IPS-15b (cell line): ENCODE results near the gene TMEM107.
"Not testable (repeated sequence)": the region's sequence is repeated elsewhere in the genome, so short reads cannot be mapped to it uniquely, and the experiment has no call there.

ENCODE experiments used
- H3K27me3 ChIP-seq: one replicate; pipeline ENCODE4 v1.6.1; 2013; ENCODE audit warnings: low read length; ENCODE audit not compliant: control insufficient read depth, insufficient read depth
- H3K36me3 ChIP-seq: one replicate; pipeline ENCODE4 v1.6.1; 2013; ENCODE audit warnings: low read length; ENCODE audit not compliant: control insufficient read depth, insufficient read depth
- H3K4me1 ChIP-seq: one replicate; pipeline ENCODE4 v1.6.1; 2013; ENCODE audit warnings: mild to moderate bottlenecking, low read length; ENCODE audit not compliant: control insufficient read depth, insufficient read depth
- H3K4me3 ChIP-seq: one replicate; pipeline ENCODE4 v1.5.1; 2013; ENCODE audit warnings: low read depth, low read length
- H3K9ac ChIP-seq: one replicate; pipeline ENCODE4 v1.6.1; 2013; ENCODE audit warnings: low read depth, mild to moderate bottlenecking, low read length
- H3K9me3 ChIP-seq: one replicate; pipeline ENCODE4 v1.6.1; 2013; ENCODE audit warnings: mild to moderate bottlenecking, low read length; ENCODE audit not compliant: control insufficient read depth, insufficient read depth

TMEM107 gene

GRCh38 chr17:8176197-8176940, at the start of gene TMEM107:
TSS of gene TMEM107 (minus strand) at chr17:8176380. CDS start at chr17:8176286, 94 bp downstream.
- peaks cover 12% of the 10 kb centered on the region for H3K4me1 ChIP-seq

GRCh38 chr17:8224891-8225812, 49.0 kb upstream of the TMEM107 start:
- H3K4me3 ChIP-seq: no peak overlapping the region
- H3K9me3 ChIP-seq: no peaks in the 10 kb centered on the region
- H3K36me3 ChIP-seq: peaks cover 15% of the 10 kb centered on the region
- no peaks in the 10 kb centered on the region for H3K27me3 ChIP-seq
- H3K4me1 ChIP-seq: peaks cover 8% of the 10 kb centered on the region
- no peak overlapping the region for H3K9ac ChIP-seq

More at GRCh38 chr17:8176197-8176940, at the start of gene TMEM107:
- H3K9ac ChIP-seq: peak within 1 kb of the TSS; percentile 70
- no peaks in the 10 kb centered on the region for H3K9me3 ChIP-seq
- H3K27me3 ChIP-seq: no peaks in the 10 kb centered on the region
- H3K4me3 ChIP-seq: peak within 1 kb of the TSS; percentile 90
- H3K36me3 ChIP-seq: no peaks in the 10 kb centered on the region

GRCh38 chr17:8223356-8224126, 47.4 kb upstream of the TMEM107 start:
- peaks cover 8% of the 10 kb centered on the region for H3K4me1 ChIP-seq
- H3K9me3 ChIP-seq: no peaks in the 10 kb centered on the region
- H3K4me3 ChIP-seq: peak overlapping the region; percentile 96
- peaks cover 10% of the 10 kb centered on the region for H3K36me3 ChIP-seq
- no peaks in the 10 kb centered on the region for H3K27me3 ChIP-seq
- peak overlapping the region; percentile 70 for H3K9ac ChIP-seq

GRCh38 chr17:8222630-8223355, 46.6 kb upstream of the TMEM107 start:
- H3K27me3 ChIP-seq: no peaks in the 10 kb centered on the region
- H3K36me3 ChIP-seq: peaks cover 5% of the 10 kb centered on the region
- H3K9ac ChIP-seq: peak overlapping the region; percentile 70
- peaks cover 8% of the 10 kb centered on the region for H3K4me1 ChIP-seq
- H3K4me3 ChIP-seq: peak overlapping the region; percentile 96
- H3K9me3 ChIP-seq: no peaks in the 10 kb centered on the region

GRCh38 chr17:8222380-8222629, 46.1 kb upstream of the TMEM107 start:
- H3K4me3 ChIP-seq: peak overlapping the region; percentile 96
- no peak overlapping the region for H3K9ac ChIP-seq

GRCh38 chr17:8221663-8222379, 45.6 kb upstream of the TMEM107 start:
- H3K4me3 ChIP-seq: peak overlapping the region; percentile 96
- no peaks in the 10 kb centered on the region for H3K36me3 ChIP-seq
- H3K9ac ChIP-seq: peak overlapping the region; percentile 96
- H3K4me1 ChIP-seq: no peaks in the 10 kb centered on the region
- no peaks in the 10 kb centered on the region for H3K9me3 ChIP-seq
- H3K27me3 ChIP-seq: no peaks in the 10 kb centered on the region

More at GRCh38 chr17:8222380-8222629, 46.1 kb upstream of the TMEM107 start:
- H3K9me3 ChIP-seq: no peaks in the 10 kb centered on the region
- peaks cover 4% of the 10 kb centered on the region for H3K4me1 ChIP-seq
- peaks cover 1% of the 10 kb centered on the region for H3K36me3 ChIP-seq
- H3K27me3 ChIP-seq: no peaks in the 10 kb centered on the region

- H3K9ac ChIP-seq: peak overlapping the region; percentile 97
- no peaks in the 10 kb centered on the region for H3K36me3 ChIP-seq
- H3K4me3 ChIP-seq: peak overlapping the region; percentile 96
- H3K4me1 ChIP-seq: no peaks in the 10 kb centered on the region
- no peaks in the 10 kb centered on the region for H3K9me3 ChIP-seq
- no peaks in the 10 kb centered on the region for H3K27me3 ChIP-seq
These were observed 44.8 kb upstream of the TMEM107 start for GRCh38 chr17:8220783-8221662.

- not testable (repeated sequence) for H3K4me1 ChIP-seq, H3K36me3 ChIP-seq, H3K9ac ChIP-seq, H3K4me3 ChIP-seq, H3K27me3 ChIP-seq, H3K9me3 ChIP-seq
These were observed 37.8 kb upstream of the TMEM107 start for GRCh38 chr17:8214000-8214399.

GRCh38 chr17:8212312-8213180, 36.4 kb upstream of the TMEM107 start:
- no peaks in the 10 kb centered on the region for H3K27me3 ChIP-seq
- no peak overlapping the region for H3K4me3 ChIP-seq
- H3K9ac ChIP-seq: no peak overlapping the region
- no peaks in the 10 kb centered on the region for H3K9me3 ChIP-seq
- H3K36me3 ChIP-seq: peaks cover 2% of the 10 kb centered on the region
- H3K4me1 ChIP-seq: peaks cover 5% of the 10 kb centered on the region
